HEK293 (cell line): ENCODE results near the gene AP1S1.

Experiments
- CTCF ChIP-seq: fragments of 450-650 bp; formaldehyde crosslinking; IDR thresholded peaks from 2 replicates; pipeline ENCODE4 v1.5.1; 2016; ENCODE audit warnings: missing biosample characterization, missing genetic modification characterization
- PRDM1 ChIP-seq: fragments of 450-650 bp; formaldehyde crosslinking; IDR thresholded peaks from 2 replicates; pipeline ENCODE4; 2016; ENCODE audit warnings: missing biosample characterization, missing genetic modification characterization
- REST ChIP-seq: fragments of 450-650 bp; formaldehyde crosslinking; IDR thresholded peaks from 2 replicates; pipeline ENCODE4 v1.5.1; 2016; ENCODE audit warnings: missing biosample characterization, missing genetic modification characterization
- SP2 ChIP-seq: fragments of 450-650 bp; formaldehyde crosslinking; IDR thresholded peaks from 2 replicates; pipeline ENCODE4 v1.5.1; 2016; ENCODE audit warnings: missing biosample characterization, missing genetic modification characterization
- YY1 ChIP-seq: fragments of 450-650 bp; formaldehyde crosslinking; IDR thresholded peaks from 2 replicates; pipeline ENCODE4 v1.5.1; 2018; ENCODE audit warnings: missing biosample characterization, missing genetic modification characterization
- ZBTB49 ChIP-seq: fragments of 450-650 bp; formaldehyde crosslinking; IDR thresholded peaks from 2 replicates; pipeline ENCODE4 v1.5.1; 2016; ENCODE audit warnings: missing biosample characterization, missing genetic modification characterization, low read depth
- ZNF23 ChIP-seq: fragments of 450-650 bp; formaldehyde crosslinking; IDR thresholded peaks from 2 replicates; pipeline ENCODE4 v1.5.1; 2016; ENCODE audit warnings: missing biosample characterization, missing genetic modification characterization, borderline replicate concordance
- ZNF239 ChIP-seq: fragments of 450-650 bp; formaldehyde crosslinking; IDR thresholded peaks from 2 replicates; pipeline ENCODE4 v1.5.1; 2016; ENCODE audit warnings: missing biosample characterization, missing genetic modification characterization
- ZNF324 ChIP-seq: fragments of 450-650 bp; formaldehyde crosslinking; IDR thresholded peaks from 2 replicates; pipeline ENCODE4 v1.5.1; 2016; ENCODE audit warnings: missing biosample characterization, missing genetic modification characterization
- ZNF350 ChIP-seq: fragments of 450-650 bp; formaldehyde crosslinking; IDR thresholded peaks from 2 replicates; pipeline ENCODE4 v1.5.0; 2017; ENCODE audit warnings: missing biosample characterization, mild to moderate bottlenecking, missing genetic modification characterization
- ZNF707 ChIP-seq: fragments of 450-650 bp; formaldehyde crosslinking; IDR thresholded peaks from 2 replicates; pipeline ENCODE4 v1.5.1; 2016; ENCODE audit warnings: missing biosample characterization, missing genetic modification characterization

GRCh38 chr7:101160910-101161309 is 6.6 kb downstream of the AP1S1 start:
- TF ChIP-seq ZNF707 (tag by site-specific recombination) (no peak), CTCF (tag by site-specific recombination) (no peak), SP2 (tag by site-specific recombination) (no peak), REST (no peak), PRDM1 (tag by site-specific recombination) (no peak), YY1 (tag by site-specific recombination) (no peak), ZNF23 (tag by site-specific recombination) (no peak), ZNF350 (tag by site-specific recombination) (no peak), ZNF324 (tag by site-specific recombination) (no peak), ZNF239 (tag by site-specific recombination) (no peak), ZBTB49 (no peak)
